PC-3 (cell line): ENCODE data around the gene SERHL2. TPM values are rescaled to one million over a fixed set of nuclear protein-coding genes. Genes with fewer than 3 reads are reported as not detected.

Experiments used
- ATAC-seq: fragments of 200-7000 bp; cut with Tn5 transposase; 2 replicates; pipeline ENCODE4 v1.9.1; 2020; ENCODE audit warnings: mild to moderate bottlenecking, moderate library complexity
- BruUV-seq: library from RNA; stranded (reverse); fragments of 400-500 nt; replicated peaks from 2 replicates; lab custom pipeline; 2021; lab: Mats Ljungman, UMichigan
- CTCF ChIA-PET: fragments of 300-600 bp; sonication (Branson Sonifier 250); formaldehyde crosslinking; loops from one replicate; lab custom pipeline; 2022; ENCODE audit warnings: antibody characterized with exemption; lab: Charles Lee
- POLR2A ChIA-PET: fragments of 300-600 bp; sonication (Branson Sonifier 250); formaldehyde crosslinking; loops from one replicate; lab custom pipeline; 2022; ENCODE audit warnings: antibody characterized with exemption; ENCODE audit not compliant: unreplicated experiment; lab: Charles Lee
- DNase-seq: peaks from one replicate; pipeline ENCODE4 v3.0.0-alpha.2; 2015
- H2AFZ ChIP-seq: fragments of 300-600 bp; sonication (generic); 2 replicates; pipeline ENCODE4 v1.6.0; 2016; ENCODE audit warnings: antibody characterized with exemption, low read length
- H3F3A ChIP-seq: fragments of 300-600 bp; sonication (generic); one replicate; pipeline ENCODE4 v1.6.0; 2017; ENCODE audit warnings: antibody characterized with exemption, low read length, control low read depth, mild to moderate bottlenecking; ENCODE audit not compliant: unreplicated experiment
- H3K27ac ChIP-seq: fragments of 300-600 bp; sonication (generic); 2 replicates; pipeline ENCODE4 v1.5.1; 2016; ENCODE audit warnings: mild to moderate bottlenecking, low read length
- H3K27me3 ChIP-seq: fragments of 300-600 bp; sonication (generic); 2 replicates; pipeline ENCODE4 v1.6.1; 2016; ENCODE audit warnings: low read length, mixed read lengths
- H3K36me3 ChIP-seq: fragments of 300-600 bp; sonication (generic); 2 replicates; pipeline ENCODE4 v1.6.1; 2016; ENCODE audit warnings: low read depth, mixed run types, low read length, mixed read lengths
- H3K4me1 ChIP-seq: fragments of 300-600 bp; sonication (generic); 2 replicates; pipeline ENCODE4 v1.5.1; 2016; ENCODE audit warnings: low read length; ENCODE audit not compliant: insufficient read depth
- H3K4me2 ChIP-seq: fragments of 300-600 bp; sonication (generic); 2 replicates; pipeline ENCODE4 v1.6.0; 2016; ENCODE audit warnings: low read length
- H3K4me3 ChIP-seq: fragments of 300-600 bp; sonication (generic); 2 replicates; pipeline ENCODE4 v1.5.1; 2016; ENCODE audit warnings: mild to moderate bottlenecking, low read length, mixed read lengths
- H3K79me2 ChIP-seq: fragments of 300-600 bp; sonication (generic); 2 replicates; pipeline ENCODE4 v1.6.1; 2017; ENCODE audit warnings: low read length, mixed read lengths
- H3K9ac ChIP-seq: fragments of 300-600 bp; sonication (generic); 2 replicates; pipeline ENCODE4 v1.6.0; 2016; ENCODE audit warnings: mild to moderate bottlenecking, low read length
- H3K9me2 ChIP-seq: fragments of 300-600 bp; sonication (generic); replicated peaks from 2 replicates; pipeline ENCODE4 v1.6.1; 2016; ENCODE audit warnings: mixed run types, low read length, mixed read lengths
- H3K9me3 ChIP-seq: fragments of 300-600 bp; sonication (generic); 2 replicates; pipeline ENCODE4 v1.6.1; 2016; ENCODE audit warnings: low read length, mixed read lengths
- H4K20me1 ChIP-seq: fragments of 300-600 bp; sonication (generic); 2 replicates; pipeline ENCODE4 v1.6.1; 2016; ENCODE audit warnings: low read length, mixed read lengths
- EZH2 ChIP-seq: fragments of 300-600 bp; sonication (generic); IDR thresholded peaks from one replicate; pipeline ENCODE4 v1.6.1; 2017; ENCODE audit warnings: antibody characterized with exemption, mild to moderate bottlenecking, low read length; ENCODE audit not compliant: unreplicated experiment
- EZH2phosphoT487 ChIP-seq: fragments of 300-600 bp; sonication (generic); IDR thresholded peaks from 2 replicates; pipeline ENCODE4 v1.6.1; 2018; ENCODE audit warnings: mild to moderate bottlenecking, antibody characterized with exemption, low read length, borderline replicate concordance
- intact Hi-C: fragments of 100-400 bp; cut with micrococcal nuclease; formaldehyde crosslinking; loops from 2 replicates; pipeline ENCODE4 v1.9.0; 2023
- total RNA-seq: library from RNA; depleted of rRNA; stranded (reverse); fragments of >200 nt; gene quantifications from 2 replicates; pipeline ENCODE4 v1.2.3, GENCODE V29; 2014
- TF ChIP-seq, protein P1 (sequence below): fragments of 300-600 bp; sonication (generic); conservative IDR thresholded peaks from 2 replicates; pipeline ENCODE4 v1.5.1; 2017; ENCODE audit warnings: antibody characterized with exemption, low read depth, mild to moderate bottlenecking, low read length

The SERHL2 gene
- total RNA-seq, 1 experiment from 2014 or later: 5.4 TPM

- POLR2A ChIA-PET: no interaction called here
Observed at GRCh38 chr22:42596336-42596735, 42.6 kb downstream of the SERHL2 start.

GRCh38 chr22:42596863-42597530 is 43.2 kb downstream of the SERHL2 start:
- ChIA-PET POLR2A (no interaction called here), CTCF (no interaction called here)
- Histone ChIP-seq H2AFZ (no peak overlapping the region), H3K27ac (no peak overlapping the region), H3K9ac (no peak overlapping the region), H3K9me3 (no peaks in the 10 kb centered on the region), H3K9me2 (no peaks in the 10 kb centered on the region), H3K79me2 (no peaks in the 10 kb centered on the region), H3K4me1 (no peaks in the 10 kb centered on the region), H3K4me2 (no peak overlapping the region), H3K27me3 (no peaks in the 10 kb centered on the region), H4K20me1 (no peaks in the 10 kb centered on the region), H3K36me3 (peaks cover 29% of the 10 kb centered on the region), H3K4me3 (no peak overlapping the region), H3F3A (no peaks in the 10 kb centered on the region)
- TF ChIP-seq, protein P1, sequence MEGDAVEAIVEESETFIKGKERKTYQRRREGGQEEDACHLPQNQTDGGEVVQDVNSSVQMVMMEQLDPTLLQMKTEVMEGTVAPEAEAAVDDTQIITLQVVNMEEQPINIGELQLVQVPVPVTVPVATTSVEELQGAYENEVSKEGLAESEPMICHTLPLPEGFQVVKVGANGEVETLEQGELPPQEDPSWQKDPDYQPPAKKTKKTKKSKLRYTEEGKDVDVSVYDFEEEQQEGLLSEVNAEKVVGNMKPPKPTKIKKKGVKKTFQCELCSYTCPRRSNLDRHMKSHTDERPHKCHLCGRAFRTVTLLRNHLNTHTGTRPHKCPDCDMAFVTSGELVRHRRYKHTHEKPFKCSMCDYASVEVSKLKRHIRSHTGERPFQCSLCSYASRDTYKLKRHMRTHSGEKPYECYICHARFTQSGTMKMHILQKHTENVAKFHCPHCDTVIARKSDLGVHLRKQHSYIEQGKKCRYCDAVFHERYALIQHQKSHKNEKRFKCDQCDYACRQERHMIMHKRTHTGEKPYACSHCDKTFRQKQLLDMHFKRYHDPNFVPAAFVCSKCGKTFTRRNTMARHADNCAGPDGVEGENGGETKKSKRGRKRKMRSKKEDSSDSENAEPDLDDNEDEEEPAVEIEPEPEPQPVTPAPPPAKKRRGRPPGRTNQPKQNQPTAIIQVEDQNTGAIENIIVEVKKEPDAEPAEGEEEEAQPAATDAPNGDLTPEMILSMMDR: no peak
- no peak for TF ChIP-seq EZH2
- no peak for TF ChIP-seq EZH2phosphoT487
- BruUV-seq: no TSS peak
- no peak for DNase-seq
- intact Hi-C loops: no loop called here
- ATAC-seq: no peak

More at GRCh38 chr22:42596336-42596735, 42.6 kb downstream of the SERHL2 start:
- intact Hi-C loops: no loop called here
- Histone ChIP-seq H3K9me2 (no peaks in the 10 kb centered on the region), H3K9ac (no peak overlapping the region), H3K27me3 (no peaks in the 10 kb centered on the region), H3K27ac (no peak overlapping the region), H3K4me2 (no peak overlapping the region), H3K9me3 (no peaks in the 10 kb centered on the region), H3K79me2 (no peaks in the 10 kb centered on the region), H4K20me1 (no peaks in the 10 kb centered on the region), H2AFZ (no peak overlapping the region), H3K36me3 (peaks cover 29% of the 10 kb centered on the region), H3K4me3 (no peak overlapping the region), H3K4me1 (no peaks in the 10 kb centered on the region), H3F3A (no peaks in the 10 kb centered on the region)
- ATAC-seq (no peak), DNase-seq (no peak)
- CTCF ChIA-PET: no interaction called here
- TF ChIP-seq, protein P1: no peak
- TF ChIP-seq EZH2phosphoT487: no peak
- no peak for TF ChIP-seq EZH2
- no TSS peak for BruUV-seq

DNA sequence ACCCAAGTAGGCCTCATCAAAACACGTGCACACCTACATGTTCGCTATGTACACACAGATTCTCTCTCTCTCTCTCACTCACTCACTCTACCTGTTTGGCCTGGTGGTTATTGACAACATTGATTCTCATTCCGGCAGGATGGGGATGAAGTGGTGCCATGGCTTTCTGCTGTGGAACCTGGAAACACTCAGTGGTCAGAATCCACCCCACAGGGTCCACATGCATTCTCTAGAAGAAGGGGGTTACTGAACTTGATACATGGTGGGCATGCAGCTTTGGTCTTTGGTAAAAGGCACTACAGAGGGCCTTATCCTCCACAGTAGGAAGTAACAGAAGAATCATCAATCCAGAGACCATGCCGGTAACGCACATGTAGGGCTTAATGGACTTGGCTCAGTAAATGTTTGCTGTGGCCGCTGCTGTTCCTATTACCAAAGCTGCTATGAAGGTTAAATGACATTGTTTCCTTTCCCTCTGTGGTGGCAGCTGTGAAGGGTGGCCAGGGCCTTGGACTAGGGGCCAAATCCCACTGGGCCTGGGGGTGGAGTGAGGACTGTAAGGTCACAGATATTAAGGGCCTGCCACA is 48.2 kb downstream of the SERHL2 start:
- no peaks in the 10 kb centered on the region for H3K9me2 ChIP-seq
- no peaks in the 10 kb centered on the region for H3K4me1 ChIP-seq
- no peaks in the 10 kb centered on the region for H4K20me1 ChIP-seq
- no peaks in the 10 kb centered on the region for H3K9me3 ChIP-seq
- H3F3A ChIP-seq: no peaks in the 10 kb centered on the region
- peaks cover 6% of the 10 kb centered on the region; the same call in 1 of the 2 replicates for H3K36me3 ChIP-seq
- ATAC-seq: no peak
- DNase-seq: no peak
- intact Hi-C loops: no loop called here
- H3K79me2 ChIP-seq: peaks cover 35% of the 10 kb centered on the region
- ChIA-PET CTCF (no interaction called here), POLR2A (no interaction called here)
- TF ChIP-seq, protein P1: no peak
- TF ChIP-seq EZH2: no peak
- no peak for TF ChIP-seq EZH2phosphoT487
- no peak overlapping the region for H3K4me2 ChIP-seq
- no peak overlapping the region for H3K27ac ChIP-seq
- no peak overlapping the region for H3K9ac ChIP-seq
- H3K27me3 ChIP-seq: no peaks in the 10 kb centered on the region
- BruUV-seq: no TSS peak
- H3K4me3 ChIP-seq: no peak overlapping the region
- H2AFZ ChIP-seq: no peak overlapping the region
